ENCODE results near the gene BTBD1.

The BTBD1 gene

DNA sequence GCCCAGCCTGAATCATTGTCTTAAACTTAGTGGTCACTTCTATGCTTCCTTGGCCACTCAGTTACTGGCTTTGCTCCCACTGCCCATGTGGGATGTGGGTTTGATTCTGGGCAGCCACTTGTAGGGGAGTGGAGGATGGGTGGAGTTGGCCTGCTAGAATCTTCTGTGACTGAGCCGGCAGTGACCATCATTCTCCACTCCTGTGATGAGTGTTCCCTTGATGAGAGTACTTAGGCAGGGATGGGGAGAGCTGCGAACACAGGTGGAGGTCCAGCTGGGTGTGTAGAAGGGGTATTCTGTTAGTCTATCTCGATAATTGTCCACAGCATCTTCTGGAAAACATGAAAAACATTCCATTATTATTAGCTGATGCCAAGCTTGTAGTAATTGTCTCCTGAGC, 48.4 kb upstream of the BTBD1 start:
- ATAC-seq: no peak

DNA sequence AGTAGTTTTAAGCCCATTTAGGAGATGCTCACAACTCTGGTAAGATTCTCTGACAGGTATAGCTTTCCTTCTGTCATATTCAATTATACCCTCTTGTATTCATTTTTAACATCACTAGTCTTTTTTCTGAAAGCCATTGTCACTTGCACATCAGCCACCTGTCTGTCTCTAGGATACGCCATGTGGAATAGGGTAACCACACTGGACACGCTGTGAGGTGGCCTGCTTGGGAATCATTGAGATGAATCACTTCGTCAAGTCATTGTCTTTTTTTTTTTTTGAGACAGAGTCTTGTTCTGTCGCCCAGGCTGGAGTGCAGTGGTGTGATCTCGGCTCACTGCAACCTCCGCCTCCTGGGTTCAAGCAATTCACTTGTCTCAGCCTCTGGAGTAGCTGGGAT, 47.8 kb upstream of the BTBD1 start:
- ATAC-seq: no peak
- TF ChIP-seq ZFP3 (CRISPR knock-in tag; IDR thresholded peaks at IDR 0.05) (no peak), SNAI2 (CRISPR knock-in tag; IDR thresholded peaks at IDR 0.05) (no peak), TCF4 (CRISPR knock-in tag; IDR thresholded peaks at IDR 0.05; ENCODE audit: borderline replicate concordance) (no peak), OSR1 (CRISPR knock-in tag; IDR thresholded peaks at IDR 0.05) (no peak), CSDC2 (CRISPR knock-in tag; IDR thresholded peaks at IDR 0.05) (no peak), PPARA (CRISPR knock-in tag; IDR thresholded peaks at IDR 0.05; ENCODE audit: borderline replicate concordance) (no peak), BACH2 (CRISPR knock-in tag; IDR thresholded peaks at IDR 0.05; ENCODE audit: borderline replicate concordance) (no peak), ZNF565 (CRISPR knock-in tag; conservative IDR thresholded peaks at IDR 0.05; ENCODE audit: low read depth) (no peak), GLIS3 (CRISPR knock-in tag; IDR thresholded peaks at IDR 0.05) (no peak), ESRRG (CRISPR knock-in tag; IDR thresholded peaks at IDR 0.05) (no peak), ISL1 (CRISPR knock-in tag; IDR thresholded peaks at IDR 0.05) (no peak), RARB (CRISPR knock-in tag; IDR thresholded peaks at IDR 0.05) (no peak), ZC3H10 (CRISPR knock-in tag; IDR thresholded peaks at IDR 0.05) (no peak), POU6F1 (CRISPR knock-in tag; IDR thresholded peaks at IDR 0.05; ENCODE audit: borderline replicate concordance, low read depth) (no peak)
- TF ChIP-seq, protein P1, sequence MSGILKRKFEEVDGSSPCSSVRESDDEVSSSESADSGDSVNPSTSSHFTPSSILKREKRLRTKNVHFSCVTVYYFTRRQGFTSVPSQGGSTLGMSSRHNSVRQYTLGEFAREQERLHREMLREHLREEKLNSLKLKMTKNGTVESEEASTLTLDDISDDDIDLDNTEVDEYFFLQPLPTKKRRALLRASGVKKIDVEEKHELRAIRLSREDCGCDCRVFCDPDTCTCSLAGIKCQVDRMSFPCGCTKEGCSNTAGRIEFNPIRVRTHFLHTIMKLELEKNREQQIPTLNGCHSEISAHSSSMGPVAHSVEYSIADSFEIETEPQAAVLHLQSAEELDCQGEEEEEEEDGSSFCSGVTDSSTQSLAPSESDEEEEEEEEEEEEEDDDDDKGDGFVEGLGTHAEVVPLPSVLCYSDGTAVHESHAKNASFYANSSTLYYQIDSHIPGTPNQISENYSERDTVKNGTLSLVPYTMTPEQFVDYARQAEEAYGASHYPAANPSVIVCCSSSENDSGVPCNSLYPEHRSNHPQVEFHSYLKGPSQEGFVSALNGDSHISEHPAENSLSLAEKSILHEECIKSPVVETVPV (CRISPR knock-in tag; IDR thresholded peaks at IDR 0.05): no peak
- TF ChIP-seq, protein P2, sequence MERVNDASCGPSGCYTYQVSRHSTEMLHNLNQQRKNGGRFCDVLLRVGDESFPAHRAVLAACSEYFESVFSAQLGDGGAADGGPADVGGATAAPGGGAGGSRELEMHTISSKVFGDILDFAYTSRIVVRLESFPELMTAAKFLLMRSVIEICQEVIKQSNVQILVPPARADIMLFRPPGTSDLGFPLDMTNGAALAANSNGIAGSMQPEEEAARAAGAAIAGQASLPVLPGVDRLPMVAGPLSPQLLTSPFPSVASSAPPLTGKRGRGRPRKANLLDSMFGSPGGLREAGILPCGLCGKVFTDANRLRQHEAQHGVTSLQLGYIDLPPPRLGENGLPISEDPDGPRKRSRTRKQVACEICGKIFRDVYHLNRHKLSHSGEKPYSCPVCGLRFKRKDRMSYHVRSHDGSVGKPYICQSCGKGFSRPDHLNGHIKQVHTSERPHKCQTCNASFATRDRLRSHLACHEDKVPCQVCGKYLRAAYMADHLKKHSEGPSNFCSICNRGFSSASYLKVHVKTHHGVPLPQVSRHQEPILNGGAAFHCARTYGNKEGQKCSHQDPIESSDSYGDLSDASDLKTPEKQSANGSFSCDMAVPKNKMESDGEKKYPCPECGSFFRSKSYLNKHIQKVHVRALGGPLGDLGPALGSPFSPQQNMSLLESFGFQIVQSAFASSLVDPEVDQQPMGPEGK (CRISPR knock-in tag; IDR thresholded peaks at IDR 0.05; ENCODE audit: borderline replicate concordance): no peak

More for the DNA sequence above, 48.4 kb upstream of the BTBD1 start:
- TF ChIP-seq ZFP30 (CRISPR knock-in tag; IDR thresholded peaks at IDR 0.05): no peak
- TF ChIP-seq, protein P2 (CRISPR knock-in tag; IDR thresholded peaks at IDR 0.05; ENCODE audit: borderline replicate concordance): no peak
- no peak for TF ChIP-seq RARB (CRISPR knock-in tag; IDR thresholded peaks at IDR 0.05)
- TF ChIP-seq, protein P3, sequence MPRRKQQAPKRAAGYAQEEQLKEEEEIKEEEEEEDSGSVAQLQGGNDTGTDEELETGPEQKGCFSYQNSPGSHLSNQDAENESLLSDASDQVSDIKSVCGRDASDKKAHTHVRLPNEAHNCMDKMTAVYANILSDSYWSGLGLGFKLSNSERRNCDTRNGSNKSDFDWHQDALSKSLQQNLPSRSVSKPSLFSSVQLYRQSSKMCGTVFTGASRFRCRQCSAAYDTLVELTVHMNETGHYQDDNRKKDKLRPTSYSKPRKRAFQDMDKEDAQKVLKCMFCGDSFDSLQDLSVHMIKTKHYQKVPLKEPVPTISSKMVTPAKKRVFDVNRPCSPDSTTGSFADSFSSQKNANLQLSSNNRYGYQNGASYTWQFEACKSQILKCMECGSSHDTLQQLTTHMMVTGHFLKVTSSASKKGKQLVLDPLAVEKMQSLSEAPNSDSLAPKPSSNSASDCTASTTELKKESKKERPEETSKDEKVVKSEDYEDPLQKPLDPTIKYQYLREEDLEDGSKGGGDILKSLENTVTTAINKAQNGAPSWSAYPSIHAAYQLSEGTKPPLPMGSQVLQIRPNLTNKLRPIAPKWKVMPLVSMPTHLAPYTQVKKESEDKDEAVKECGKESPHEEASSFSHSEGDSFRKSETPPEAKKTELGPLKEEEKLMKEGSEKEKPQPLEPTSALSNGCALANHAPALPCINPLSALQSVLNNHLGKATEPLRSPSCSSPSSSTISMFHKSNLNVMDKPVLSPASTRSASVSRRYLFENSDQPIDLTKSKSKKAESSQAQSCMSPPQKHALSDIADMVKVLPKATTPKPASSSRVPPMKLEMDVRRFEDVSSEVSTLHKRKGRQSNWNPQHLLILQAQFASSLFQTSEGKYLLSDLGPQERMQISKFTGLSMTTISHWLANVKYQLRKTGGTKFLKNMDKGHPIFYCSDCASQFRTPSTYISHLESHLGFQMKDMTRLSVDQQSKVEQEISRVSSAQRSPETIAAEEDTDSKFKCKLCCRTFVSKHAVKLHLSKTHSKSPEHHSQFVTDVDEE (CRISPR knock-in tag; IDR thresholded peaks at IDR 0.05): no peak
- no peak for TF ChIP-seq CREB5 (CRISPR knock-in tag; IDR thresholded peaks at IDR 0.05; ENCODE audit: low read depth)
- TF ChIP-seq ESRRG (CRISPR knock-in tag; IDR thresholded peaks at IDR 0.05): no peak
- no peak for TF ChIP-seq CSDC2 (CRISPR knock-in tag; IDR thresholded peaks at IDR 0.05)
- no peak for TF ChIP-seq ZFP3 (CRISPR knock-in tag; IDR thresholded peaks at IDR 0.05)
- TF ChIP-seq OSR1 (CRISPR knock-in tag; IDR thresholded peaks at IDR 0.05): no peak
- TF ChIP-seq ARNTL (CRISPR knock-in tag; IDR thresholded peaks at IDR 0.05; ENCODE audit: borderline replicate concordance, low read depth): no peak
- TF ChIP-seq ZNF8 (CRISPR knock-in tag; IDR thresholded peaks at IDR 0.05): no peak
- TF ChIP-seq ISL1 (CRISPR knock-in tag; IDR thresholded peaks at IDR 0.05): no peak
- TF ChIP-seq, protein P1 (CRISPR knock-in tag; IDR thresholded peaks at IDR 0.05): no peak
- TF ChIP-seq ZC3H10 (CRISPR knock-in tag; IDR thresholded peaks at IDR 0.05): no peak
- no peak for TF ChIP-seq ZNF565 (CRISPR knock-in tag; conservative IDR thresholded peaks at IDR 0.05; ENCODE audit: low read depth)
- no peak for TF ChIP-seq SNAI2 (CRISPR knock-in tag; IDR thresholded peaks at IDR 0.05)
- TF ChIP-seq TCF4 (CRISPR knock-in tag; IDR thresholded peaks at IDR 0.05; ENCODE audit: borderline replicate concordance): no peak
- TF ChIP-seq BACH2 (CRISPR knock-in tag; IDR thresholded peaks at IDR 0.05; ENCODE audit: borderline replicate concordance): no peak
- no peak for TF ChIP-seq PPARA (CRISPR knock-in tag; IDR thresholded peaks at IDR 0.05; ENCODE audit: borderline replicate concordance)
- TF ChIP-seq TOX (CRISPR knock-in tag; IDR thresholded peaks at IDR 0.05; ENCODE audit: borderline replicate concordance): no peak

All from SK-N-SH treated with all-trans-retinoic acid at 6 μM for 48 hours (cell line).